T-cell (primary cell): ENCODE data around the gene VENTX. TPM values are rescaled to one million over a fixed set of nuclear protein-coding genes. Genes with fewer than 3 reads are reported as not detected.

Experiments used
- ATAC-seq, 4 experiments: fragments of 200-7000 bp in 3 of 4; fragments of 150-1000 bp in 1 of 4; cut with Tn5 transposase; replicated peaks in 1 of 4; 1 replicate in 3 of 4; 2 replicates in 1 of 4; pipeline ENCODE4 v1.10.0; 2021; ENCODE audit warnings: moderate library complexity in 3 of 4, mild to moderate bottlenecking in 2 of 4, moderate number of reproducible peaks in 1 of 4
- CTCF ChIA-PET, 2 donors: fragments of 300-600 bp; sonication (Branson Sonifier 250); formaldehyde crosslinking; loops; one replicate each; lab custom pipeline; 2022; ENCODE audit warnings: antibody characterized with exemption in 2 of 2; lab: Charles Lee
- POLR2A ChIA-PET, 2 donors: fragments of 300-600 bp; sonication (Branson Sonifier 250); formaldehyde crosslinking; loops; one replicate each; lab custom pipeline; 2022; ENCODE audit warnings: antibody characterized with exemption in 2 of 2; lab: Charles Lee
- DNase-seq, 35 experiments: peaks; one replicate each; pipeline versions ENCODE4 v3.0.0 to v3.0.0-alpha.2; 2013 to 2023
- H3K27ac ChIP-seq: one replicate; pipeline ENCODE4 v1.5.1; 2013; ENCODE audit warnings: low read length
- H3K27me3 ChIP-seq, 2 experiments: replicated peaks in 1 of 2; 1 replicate in 1 of 2; 2 replicates in 1 of 2; pipeline versions ENCODE4 v1.6.1 to v1.7.0; 2013; ENCODE audit warnings: low read length in 1 of 2, mixed read lengths in 1 of 2; ENCODE audit not compliant: control insufficient read depth in 2 of 2, insufficient read depth in 2 of 2; ENCODE audit errors: extremely low read depth in 1 of 2
- H3K36me3 ChIP-seq, 2 donors: 1 replicate in 1 of 2; 2 replicates in 1 of 2; pipeline versions ENCODE4 v1.6.1 to v1.7.0; 2013; ENCODE audit warnings: low read length in 1 of 2; ENCODE audit not compliant: control insufficient read depth in 2 of 2, insufficient read depth in 1 of 2; ENCODE audit errors: extremely low read depth in 1 of 2
- H3K4me1 ChIP-seq, 2 experiments: 1 replicate in 1 of 2; 2 replicates in 1 of 2; pipeline versions ENCODE4 v1.6.1 to v1.7.0; 2013; ENCODE audit warnings: low read length in 2 of 2, mixed read lengths in 1 of 2; ENCODE audit not compliant: insufficient read depth in 2 of 2, control insufficient read depth in 1 of 2; ENCODE audit errors: extremely low read depth in 1 of 2
- H3K4me3 ChIP-seq, 2 donors: 1 replicate in 1 of 2; 2 replicates in 1 of 2; pipeline versions ENCODE4 v1.5.1 to v1.7.0; 2013; ENCODE audit warnings: mild to moderate bottlenecking in 2 of 2, low read length in 1 of 2, moderate library complexity in 1 of 2; ENCODE audit not compliant: control insufficient read depth in 1 of 2; ENCODE audit errors: extremely low read depth in 1 of 2
- H3K9me3 ChIP-seq: 2 replicates; pipeline ENCODE4 v1.7.0; 2013
- H3K27ac Mint-ChIP-seq, 2 donors: one replicate each; pipeline ENCODE4 v1.8.0; 2020 to 2021; ENCODE audit warnings: mild to moderate bottlenecking in 2 of 2, mixed read lengths in 2 of 2
- H3K27me3 Mint-ChIP-seq, 2 donors: one replicate each; pipeline ENCODE4 v1.8.0; 2021 to 2022; ENCODE audit warnings: mixed read lengths in 2 of 2
- H3K36me3 Mint-ChIP-seq: one replicate; pipeline ENCODE4 v1.8.0; 2021; ENCODE audit warnings: mixed read lengths
- H3K4me1 Mint-ChIP-seq, 3 donors: one replicate each; pipeline ENCODE4 v1.8.0; 2020 to 2022; ENCODE audit warnings: mixed read lengths in 3 of 3, mild to moderate bottlenecking in 1 of 3
- H3K4me3 Mint-ChIP-seq, 3 donors: one replicate each; pipeline ENCODE4 v1.8.0; 2020 to 2022; ENCODE audit warnings: mild to moderate bottlenecking in 3 of 3, mixed read lengths in 3 of 3, moderate library complexity in 3 of 3
- H3K9me3 Mint-ChIP-seq, 3 donors: one replicate each; pipeline ENCODE4 v1.8.0; 2020 to 2022; ENCODE audit warnings: mixed read lengths in 3 of 3
- WGBS: methylation state at CpG from one replicate; pipeline ENCODE4 v1.1.5; 2013; ENCODE audit warnings: missing lambda C conversion rate; ENCODE audit not compliant: insufficient coverage; 5-methylcytosine and 5-hydroxymethylcytosine counted together
- total RNA-seq, 35 experiments: library from RNA in 6 of 35; stranded (reverse) in 6 of 35; fragments of 120-200 nt in 1 of 35; gene quantifications; one replicate each; pipeline versions ENCODE4 v1.2.1 to v1.2.4 and lab custom pipeline; 2013 to 2026

The VENTX gene
- total RNA-seq, 5 donors from 2014 or later (not counting 1 experiment from before 2014, with no cell fraction given) = 0.12 to 0.13 (median 0.12) TPM; not detected in 2

DNA sequence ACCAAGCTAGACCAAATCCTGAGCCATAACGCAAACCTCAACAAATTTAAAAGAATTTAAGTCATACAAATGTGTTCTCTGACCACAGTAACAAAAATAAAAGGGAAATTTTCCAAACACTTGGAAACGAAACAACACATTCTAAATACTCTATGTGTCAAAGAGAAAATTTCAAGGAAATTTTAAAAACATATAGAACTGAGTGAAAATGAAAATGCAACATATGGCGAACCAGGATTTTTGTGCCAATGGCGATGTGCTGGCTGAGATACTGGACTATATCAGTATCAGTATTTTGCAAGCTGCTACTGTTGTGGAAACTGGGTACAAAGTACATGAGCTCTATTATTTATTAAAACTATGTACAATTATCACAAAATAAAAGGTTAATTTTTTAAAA is 43.5 kb upstream of the VENTX start:
- WGBS = no CpG with 5 or more reads among the region's 4 CpGs
- ChIA-PET CTCF (no interaction called here), POLR2A (no interaction called here)
- peaks cover 0 to 18% (median 5%) of the 10 kb centered on the region in 3 donors for H3K9me3 Mint-ChIP-seq
- no peaks in the 10 kb centered on the region for H3K36me3 Mint-ChIP-seq
- DNase-seq (no peak), ATAC-seq (no peak)
- Histone ChIP-seq H3K27me3 (peaks cover 0 to 13% of the 10 kb centered on the region in 2 experiments), H3K36me3 (no peaks in the 10 kb centered on the region), H3K4me3 (no peak overlapping the region), H3K9me3 (no peaks in the 10 kb centered on the region), H3K27ac (no peak overlapping the region), H3K4me1 (no peaks in the 10 kb centered on the region)
- no peaks in the 10 kb centered on the region for H3K4me1 Mint-ChIP-seq
- H3K4me3 Mint-ChIP-seq = no peak overlapping the region
- no peak overlapping the region for H3K27ac Mint-ChIP-seq
- H3K27me3 Mint-ChIP-seq = peaks cover 2 to 7% of the 10 kb centered on the region in 2 donors

GRCh38 chr10:133195096-133195495 is 42.6 kb upstream of the VENTX start:
- no peak for DNase-seq
- Histone ChIP-seq H3K36me3 (no peaks in the 10 kb centered on the region), H3K9me3 (no peaks in the 10 kb centered on the region), H3K4me3 (no peak overlapping the region), H3K4me1 (no peaks in the 10 kb centered on the region), H3K27me3 (peaks cover 0 to 11% of the 10 kb centered on the region in 2 experiments), H3K27ac (no peak overlapping the region)
- no peaks in the 10 kb centered on the region for H3K4me1 Mint-ChIP-seq
- H3K27me3 Mint-ChIP-seq = peaks cover 2 to 7% of the 10 kb centered on the region in 2 donors
- no peak overlapping the region for H3K27ac Mint-ChIP-seq
- 88% methylated on average over 18 of the region's 19 CpGs for WGBS
- ChIA-PET CTCF (no interaction called here), POLR2A (no interaction called here)
- H3K9me3 Mint-ChIP-seq = peaks cover 0 to 18% (median 5%) of the 10 kb centered on the region in 3 donors
- H3K36me3 Mint-ChIP-seq = no peaks in the 10 kb centered on the region
- no peak for ATAC-seq
- H3K4me3 Mint-ChIP-seq = no peak overlapping the region

DNA sequence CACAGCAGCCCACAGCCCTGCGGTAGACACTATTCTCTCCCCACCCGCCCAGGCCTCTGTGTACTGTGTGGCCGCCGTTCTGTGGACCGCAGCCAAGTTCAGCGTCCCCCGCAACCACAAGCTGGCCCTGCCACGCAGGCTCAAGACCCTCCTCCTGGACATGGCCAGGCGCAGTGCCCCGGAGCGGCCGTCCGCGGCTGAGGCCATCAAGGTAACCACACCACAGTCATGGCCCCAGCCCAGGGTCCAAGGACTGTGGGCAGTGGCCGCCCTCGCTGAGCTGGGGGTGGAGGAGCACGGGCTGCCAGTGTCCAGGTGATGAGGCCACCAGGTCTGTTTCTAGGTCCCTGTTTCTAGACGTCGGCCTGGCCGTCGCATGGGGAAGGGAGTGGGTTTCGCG is 42.0 kb upstream of the VENTX start:
- DNase-seq (no peak), ATAC-seq (no peak)
- H3K4me1 ChIP-seq = no peaks in the 10 kb centered on the region
- Mint-ChIP-seq H3K4me3 (no peak overlapping the region), H3K9me3 (peaks cover 0 to 18% (median 5%) of the 10 kb centered on the region in 3 donors), H3K27me3 (peaks cover 2 to 7% of the 10 kb centered on the region in 2 donors), H3K27ac (no peak overlapping the region), H3K4me1 (no peaks in the 10 kb centered on the region), H3K36me3 (no peaks in the 10 kb centered on the region)
- CTCF ChIA-PET = no interaction called here
- peaks cover 0 to 7% of the 10 kb centered on the region in 2 experiments for H3K27me3 ChIP-seq
- no peaks in the 10 kb centered on the region for H3K36me3 ChIP-seq
- H3K27ac ChIP-seq = no peak overlapping the region
- 98% methylated on average over 19 of the region's 23 CpGs for WGBS
- POLR2A ChIA-PET = no interaction called here
- H3K4me3 ChIP-seq = no peak overlapping the region
- H3K9me3 ChIP-seq = no peaks in the 10 kb centered on the region

DNA sequence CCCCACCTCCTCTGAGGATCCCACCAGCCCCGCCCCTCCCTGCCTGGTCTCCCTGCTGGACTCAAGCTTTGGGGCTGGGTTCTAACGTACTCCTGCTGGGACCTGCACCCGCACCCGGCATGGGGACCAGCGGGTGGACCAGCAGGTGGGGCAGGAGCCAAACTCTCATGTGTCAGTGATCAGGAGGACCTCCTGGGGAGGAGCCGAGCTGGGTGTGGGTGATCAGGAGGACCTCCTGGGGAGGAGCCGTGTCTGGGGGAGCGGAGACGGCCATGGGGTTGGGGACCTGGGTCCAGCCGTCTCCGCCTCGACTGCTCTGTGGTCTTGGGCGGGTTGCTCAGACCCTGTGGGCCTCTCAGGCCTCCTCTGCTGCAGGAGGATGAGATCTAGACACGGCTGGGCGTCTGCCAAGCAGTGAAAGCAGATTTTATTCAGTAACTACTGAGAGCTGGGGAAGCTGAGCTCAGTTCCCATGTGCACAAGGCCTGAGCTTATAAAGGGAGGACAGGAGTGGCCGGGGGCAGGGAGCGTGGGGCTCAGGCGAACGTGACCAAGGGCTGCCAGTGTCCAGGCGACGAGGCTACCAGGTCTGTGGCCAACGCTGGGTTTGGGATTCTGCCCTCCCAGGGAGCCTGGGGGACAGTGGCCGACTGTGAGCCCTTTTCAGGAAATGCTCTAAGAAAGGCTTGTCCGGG is 41.3 kb upstream of the VENTX start:
- Histone ChIP-seq H3K27ac (no peak overlapping the region), H3K27me3 (peaks cover 0 to 8% of the 10 kb centered on the region in 2 experiments), H3K36me3 (no peaks in the 10 kb centered on the region), H3K4me1 (no peaks in the 10 kb centered on the region), H3K9me3 (no peaks in the 10 kb centered on the region), H3K4me3 (no peak overlapping the region)
- no peaks in the 10 kb centered on the region for H3K36me3 Mint-ChIP-seq
- WGBS = 78% methylated on average over 23 of the region's 24 CpGs
- ChIA-PET CTCF (no interaction called here), POLR2A (no interaction called here)
- DNase-seq (no peak), ATAC-seq (no peak)
- no peak overlapping the region for H3K4me3 Mint-ChIP-seq
- H3K27me3 Mint-ChIP-seq = peaks cover 5 to 7% of the 10 kb centered on the region in 2 donors
- H3K27ac Mint-ChIP-seq = no peak overlapping the region
- H3K4me1 Mint-ChIP-seq = no peaks in the 10 kb centered on the region
- peaks cover 0 to 18% (median 5%) of the 10 kb centered on the region in 3 donors for H3K9me3 Mint-ChIP-seq

- H3K4me3 Mint-ChIP-seq = no peak overlapping the region
- no peaks in the 10 kb centered on the region for H3K36me3 ChIP-seq
- H3K27me3 ChIP-seq = peaks cover 0 to 8% of the 10 kb centered on the region in 2 experiments
- no peak overlapping the region for H3K27ac Mint-ChIP-seq
- no peaks in the 10 kb centered on the region for H3K4me1 ChIP-seq
- ATAC-seq (no peak), DNase-seq (no peak)
- no peaks in the 10 kb centered on the region for H3K9me3 ChIP-seq
- POLR2A ChIA-PET = no interaction called here
- H3K27ac ChIP-seq = no peak overlapping the region
- peaks cover 0 to 15% (median 5%) of the 10 kb centered on the region in 3 donors for H3K9me3 Mint-ChIP-seq
- peaks cover 5 to 7% of the 10 kb centered on the region in 2 donors for H3K27me3 Mint-ChIP-seq
- no peaks in the 10 kb centered on the region for H3K4me1 Mint-ChIP-seq
- H3K36me3 Mint-ChIP-seq = no peaks in the 10 kb centered on the region
- 80% methylated on average over 38 of the region's 40 CpGs for WGBS
- H3K4me3 ChIP-seq = no peak overlapping the region
- CTCF ChIA-PET = no interaction called here
Measured at GRCh38 chr10:133196936-133197758, 40.5 kb upstream of the VENTX start.

- Mint-ChIP-seq H3K27me3 (peaks cover 5 to 7% of the 10 kb centered on the region in 2 donors), H3K27ac (no peak overlapping the region), H3K9me3 (peaks cover 0 to 14% (median 5%) of the 10 kb centered on the region in 3 donors), H3K36me3 (no peaks in the 10 kb centered on the region), H3K4me3 (no peak overlapping the region), H3K4me1 (no peaks in the 10 kb centered on the region)
- Histone ChIP-seq H3K27ac (no peak overlapping the region), H3K4me3 (no peak overlapping the region), H3K9me3 (no peaks in the 10 kb centered on the region), H3K27me3 (peaks cover 0 to 8% of the 10 kb centered on the region in 2 experiments), H3K36me3 (no peaks in the 10 kb centered on the region), H3K4me1 (no peaks in the 10 kb centered on the region)
- DNase-seq (no peak), ATAC-seq (no peak)
- 79% methylated on average over 5 of the region's 9 CpGs for WGBS
- CTCF ChIA-PET = no interaction called here
- POLR2A ChIA-PET = no interaction called here
Measured at GRCh38 chr10:133197786-133198185, 39.9 kb upstream of the VENTX start.
